Right forelimb (tissue), 1 donor: ENCODE data around the gene NMNAT2.
A peak's percentile ranks its signal among the peaks of the same experiment; 100 is the strongest.

Experiments
- DNase-seq: peaks from one replicate; pipeline ENCODE4 v3.0.0-alpha.2; 2018

Gene NMNAT2

DNA sequence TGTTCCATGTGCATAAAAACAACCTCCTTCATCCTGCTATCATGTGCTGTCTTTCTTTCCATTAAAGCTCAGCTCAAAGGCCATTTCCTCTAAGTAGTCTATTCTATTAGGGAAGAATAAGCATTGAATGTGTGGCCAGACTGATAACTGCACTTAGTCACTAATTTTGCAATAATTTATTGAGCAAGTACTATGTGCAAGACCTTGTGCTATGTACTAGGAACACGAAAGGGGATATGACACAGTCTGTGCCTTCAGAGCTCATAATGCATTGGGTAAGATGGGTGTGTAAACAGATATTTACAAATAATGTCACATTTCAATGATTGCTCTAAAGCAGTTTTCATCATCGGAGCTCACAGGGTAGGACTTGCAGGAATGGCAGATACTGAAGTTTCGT, 54.2 kb downstream of the NMNAT2 start:
- no peak for DNase-seq

DNA sequence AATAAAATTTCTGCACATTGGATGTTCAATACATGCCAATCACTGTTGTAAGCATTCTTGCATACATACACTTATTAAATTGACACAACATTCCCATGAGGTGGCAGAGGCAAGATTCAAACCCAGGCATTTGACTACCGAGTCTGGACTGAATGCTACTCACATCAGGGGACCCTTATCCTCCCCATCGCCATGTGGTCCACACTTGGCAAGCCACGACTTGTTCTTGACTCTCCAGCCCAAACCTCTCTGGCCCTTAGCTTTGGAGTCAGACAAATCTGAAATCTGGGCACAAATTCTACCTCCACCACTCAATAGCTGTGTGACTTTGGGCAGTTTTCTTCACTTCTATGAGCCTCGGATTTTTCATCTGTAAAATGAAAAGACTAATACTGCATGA, 57.1 kb downstream of the NMNAT2 start:
- DNase-seq = no peak

DNA sequence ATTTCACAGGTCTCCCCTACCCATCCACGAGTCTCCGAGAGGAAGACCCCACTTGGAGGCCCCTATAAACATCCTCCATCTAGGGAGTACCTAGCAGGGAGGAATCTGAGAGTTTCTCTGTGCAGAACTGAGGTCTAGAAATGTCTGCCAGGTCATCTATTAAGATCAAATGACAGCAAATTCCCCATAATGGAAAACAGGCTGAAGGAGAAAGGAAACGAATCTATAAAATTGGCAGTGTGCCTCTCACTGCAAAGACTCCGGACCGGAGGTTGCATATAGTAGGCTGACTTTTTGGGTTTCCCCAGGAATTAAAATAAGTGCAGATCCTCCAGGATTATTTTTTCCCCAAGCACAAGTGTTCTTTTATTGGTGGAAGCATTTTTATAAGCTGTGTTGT, 57.7 kb downstream of the NMNAT2 start:
- DNase-seq = no peak

DNA sequence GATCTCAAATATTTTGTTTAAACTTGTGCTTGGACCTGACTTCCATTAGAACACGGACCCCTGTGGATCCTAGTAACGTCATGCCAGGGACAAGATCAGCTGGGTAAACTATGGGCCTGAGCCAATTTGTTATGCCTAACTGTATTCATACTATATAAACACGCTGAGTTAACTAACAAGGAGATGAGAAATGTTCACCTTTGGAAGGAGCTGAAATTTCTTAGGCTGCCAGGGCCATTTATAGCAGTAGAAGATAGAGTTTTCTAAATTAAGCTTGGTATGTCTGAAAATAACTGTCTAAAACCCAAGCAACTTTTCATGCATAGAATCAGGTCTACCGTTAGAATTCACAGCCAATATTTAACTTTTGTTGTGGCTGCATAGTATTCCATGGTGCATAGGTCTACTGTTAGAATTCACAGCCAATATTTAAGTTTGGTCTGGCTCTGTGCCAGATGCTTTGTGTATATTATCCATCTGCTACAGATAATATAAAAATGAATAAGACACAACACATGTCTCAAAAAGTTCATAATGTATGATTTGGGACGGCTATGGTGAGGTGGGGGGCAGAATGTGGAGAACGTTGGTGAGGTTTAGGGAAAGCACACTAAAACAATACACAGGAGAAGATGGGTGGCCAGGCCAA, 61.5 kb downstream of the NMNAT2 start:
- DNase-seq = no peak

DNA sequence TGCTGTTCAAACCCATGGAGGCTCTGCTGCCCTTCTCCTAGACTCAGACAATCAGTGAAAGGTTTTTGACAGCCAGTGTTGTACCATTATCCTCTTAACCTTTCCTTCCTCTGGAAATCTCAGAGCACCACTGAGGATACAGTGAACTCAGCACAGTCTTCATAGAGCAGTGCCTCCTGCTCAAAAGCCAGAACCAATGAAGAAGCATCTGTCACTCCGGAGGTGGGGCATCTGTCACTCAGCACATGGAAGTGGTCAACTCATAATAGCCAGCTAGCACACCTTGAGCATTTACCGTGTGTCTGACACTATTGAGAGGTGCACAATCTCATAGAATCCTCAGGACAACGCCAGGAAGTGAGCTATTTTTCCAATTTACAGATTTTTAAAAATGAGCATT, 62.4 kb downstream of the NMNAT2 start:
- no peak for DNase-seq

DNA sequence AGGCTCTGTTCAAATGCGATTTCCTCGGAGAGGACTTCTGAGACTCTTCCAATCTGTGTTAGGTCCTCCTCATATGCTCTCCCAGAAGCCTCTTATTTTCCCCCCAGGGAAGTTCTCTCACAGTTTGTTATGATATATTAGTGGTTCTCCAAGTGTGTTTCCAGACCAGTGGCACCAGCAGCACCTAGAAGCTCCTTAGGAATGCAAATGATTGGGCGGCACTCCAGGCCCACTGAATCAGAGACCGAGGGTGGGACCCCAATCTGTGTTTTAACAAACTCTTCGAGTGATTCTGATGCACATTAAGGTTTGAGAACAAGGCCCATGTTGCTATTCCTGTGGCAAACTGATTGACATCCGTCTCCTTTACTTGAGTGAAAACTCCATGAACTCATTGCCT, 63.0 kb downstream of the NMNAT2 start:
- DNase-seq = no peak

DNA sequence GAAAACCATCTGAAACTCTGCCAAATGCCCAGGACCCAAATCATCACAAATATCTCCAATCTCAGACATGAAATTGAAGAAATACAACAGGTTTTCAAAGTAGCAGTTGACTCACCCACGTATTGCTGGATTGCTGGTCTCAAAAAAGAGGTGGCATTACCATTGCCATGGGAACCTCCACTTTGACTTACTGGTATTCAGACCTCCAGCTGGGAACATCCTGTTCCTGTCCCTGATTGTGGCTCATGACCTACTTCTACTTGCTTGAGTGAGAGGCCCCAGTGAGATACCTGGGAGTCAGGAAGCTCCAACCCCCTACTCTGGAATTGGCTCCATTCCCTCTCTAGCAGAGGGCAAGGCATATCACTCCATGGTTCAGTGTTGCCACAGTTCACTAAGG, 64.6 kb downstream of the NMNAT2 start:
- no peak for DNase-seq

DNA sequence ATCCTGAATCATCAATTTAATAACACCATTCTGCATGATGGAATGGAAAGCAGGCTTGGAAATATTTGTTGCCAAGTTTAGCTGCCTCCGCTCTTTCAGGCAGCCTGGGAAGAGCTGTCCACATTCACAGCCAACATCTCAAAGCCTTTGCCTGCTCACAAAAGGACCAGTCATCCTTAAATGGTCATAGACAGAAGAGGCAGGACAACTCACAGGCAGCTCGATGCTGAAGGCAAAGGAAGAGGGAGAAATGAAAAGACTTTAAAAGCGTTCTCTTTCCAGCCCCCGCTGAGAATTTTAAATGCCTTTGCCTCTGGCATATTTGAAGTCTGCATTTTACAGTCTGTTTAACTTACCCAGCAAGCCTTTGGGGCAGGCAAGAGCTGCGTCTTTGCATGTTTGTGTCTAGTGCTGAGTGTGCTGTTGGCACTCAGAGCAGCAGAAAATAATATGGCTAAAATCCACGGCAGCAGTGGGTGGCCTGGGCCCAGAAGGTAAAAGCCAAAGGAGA, 68.9 kb downstream of the NMNAT2 start:
- DNase-seq = peak; percentile 60

DNA sequence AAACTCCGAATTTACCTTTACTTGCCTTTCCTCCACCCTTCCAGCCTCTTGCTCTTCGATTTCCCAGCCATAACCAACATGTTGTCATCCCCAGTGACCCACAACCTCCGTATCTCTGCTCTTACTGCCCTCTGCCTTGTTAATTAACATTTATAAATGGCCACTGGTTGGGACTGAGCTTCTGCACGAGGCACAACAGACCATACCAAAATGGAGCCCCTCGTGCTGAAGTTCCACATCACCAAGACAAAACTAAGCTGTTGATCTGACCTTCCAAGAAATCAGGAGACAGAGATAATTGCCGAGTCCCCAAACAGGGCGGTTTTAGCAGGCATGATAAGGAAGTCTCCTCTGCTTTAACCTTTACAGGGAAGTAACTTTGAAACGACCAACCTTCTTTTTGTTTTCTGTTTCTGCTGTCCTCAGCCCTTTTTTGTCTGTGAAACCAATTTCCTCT, 71.9 kb downstream of the NMNAT2 start:
- no peak for DNase-seq

DNA sequence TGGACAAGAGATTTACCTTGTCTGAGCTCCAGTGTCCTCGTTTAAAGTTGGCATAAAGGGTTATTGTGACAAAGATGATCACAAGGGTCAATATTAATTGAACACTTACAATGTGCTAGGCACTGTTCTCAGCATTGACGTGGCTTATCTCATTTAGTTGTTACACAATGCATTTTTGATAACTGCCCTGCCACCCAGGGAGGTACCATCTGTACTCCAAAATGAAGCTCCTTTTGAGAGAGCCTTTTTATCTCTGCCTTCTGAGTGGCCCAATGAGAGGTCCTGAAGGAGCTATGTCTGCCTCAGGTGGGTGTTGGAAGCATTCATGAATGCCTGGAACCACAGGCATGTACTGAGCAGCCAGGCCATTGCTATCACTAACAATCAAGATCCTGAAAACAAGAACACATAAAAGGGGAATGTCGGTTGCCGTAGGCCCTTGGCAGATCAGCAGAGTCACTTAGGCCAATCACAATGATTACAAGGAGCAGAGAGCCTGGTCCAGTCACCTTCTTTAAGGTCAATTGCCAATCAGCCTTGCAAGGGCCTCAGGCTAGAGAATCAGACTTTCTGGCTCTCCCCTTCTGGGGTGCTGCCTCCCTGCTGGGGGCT, 78.5 kb downstream of the NMNAT2 start:
- no peak for DNase-seq

DNA sequence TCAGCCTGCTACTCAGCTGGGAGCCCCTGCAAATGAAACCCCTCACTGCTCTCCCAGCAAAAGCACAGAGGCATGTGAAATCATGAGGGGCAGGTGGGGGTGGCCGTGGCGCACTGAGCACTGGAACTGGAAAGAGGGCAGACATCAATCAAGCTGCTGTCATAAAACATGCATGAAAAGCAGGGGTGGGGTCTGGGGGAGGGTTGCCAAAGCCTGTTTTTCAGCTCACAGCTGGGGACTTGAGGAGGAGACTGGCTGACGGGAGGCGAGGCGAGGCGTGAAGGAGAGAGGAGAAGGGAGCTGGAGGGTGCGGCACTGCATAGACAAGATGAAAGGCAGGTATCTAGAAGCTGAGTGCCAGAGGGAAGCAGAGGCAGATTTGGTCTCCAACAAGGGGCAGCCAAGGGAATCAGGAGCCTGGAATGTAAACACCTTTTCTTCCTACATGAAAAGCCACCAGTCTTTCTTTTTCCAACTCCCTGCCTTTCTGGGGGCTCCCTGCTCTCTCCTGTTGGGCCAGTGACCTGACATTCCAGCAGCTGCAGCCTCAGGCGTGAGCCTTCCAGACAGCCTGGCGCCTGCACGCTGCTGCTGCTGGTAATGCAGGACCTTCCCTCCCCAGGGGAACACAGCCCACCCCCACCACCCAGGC, 87.0 kb downstream of the NMNAT2 start:
- DNase-seq = peak; percentile 70

DNA sequence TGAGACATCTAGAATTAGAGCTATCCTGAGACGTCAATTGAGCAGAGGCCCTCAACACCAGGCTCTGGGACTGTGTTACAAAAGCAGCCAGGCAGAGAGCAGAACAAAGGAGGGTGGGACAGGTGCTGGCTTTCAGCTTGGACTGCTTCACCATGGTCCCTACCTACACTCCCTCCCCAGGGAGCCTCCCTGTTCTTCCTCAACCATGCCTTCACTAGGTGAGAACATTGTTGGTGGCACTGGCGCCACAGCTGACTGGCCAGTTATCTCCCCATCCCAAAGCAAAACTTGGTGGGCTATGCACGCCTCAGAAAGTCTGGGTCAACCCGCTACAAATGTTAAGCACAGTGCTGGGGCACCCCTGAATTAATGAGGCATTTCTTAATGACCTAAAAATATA, 87.8 kb downstream of the NMNAT2 start:
- no peak for DNase-seq

DNA sequence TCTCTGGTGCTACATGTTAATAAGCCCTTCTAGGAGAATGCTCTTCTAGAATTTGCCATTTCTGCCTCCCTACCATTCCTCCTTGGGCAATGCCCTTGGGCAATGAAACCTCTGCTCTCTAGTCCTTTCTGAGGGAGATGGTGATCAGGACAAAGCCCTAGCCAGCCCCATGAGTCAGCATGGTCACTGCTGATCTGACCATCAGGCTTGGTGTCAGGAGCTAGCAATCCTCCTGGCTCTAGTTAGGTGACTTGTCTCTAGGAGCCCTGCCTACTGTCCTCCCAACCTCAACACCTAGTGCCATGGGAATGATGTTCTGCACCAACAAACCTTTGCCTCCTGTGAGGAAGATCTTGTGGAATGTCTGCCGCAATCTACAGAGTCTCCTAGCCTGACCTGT, 89.8 kb downstream of the NMNAT2 start:
- no peak for DNase-seq

DNA sequence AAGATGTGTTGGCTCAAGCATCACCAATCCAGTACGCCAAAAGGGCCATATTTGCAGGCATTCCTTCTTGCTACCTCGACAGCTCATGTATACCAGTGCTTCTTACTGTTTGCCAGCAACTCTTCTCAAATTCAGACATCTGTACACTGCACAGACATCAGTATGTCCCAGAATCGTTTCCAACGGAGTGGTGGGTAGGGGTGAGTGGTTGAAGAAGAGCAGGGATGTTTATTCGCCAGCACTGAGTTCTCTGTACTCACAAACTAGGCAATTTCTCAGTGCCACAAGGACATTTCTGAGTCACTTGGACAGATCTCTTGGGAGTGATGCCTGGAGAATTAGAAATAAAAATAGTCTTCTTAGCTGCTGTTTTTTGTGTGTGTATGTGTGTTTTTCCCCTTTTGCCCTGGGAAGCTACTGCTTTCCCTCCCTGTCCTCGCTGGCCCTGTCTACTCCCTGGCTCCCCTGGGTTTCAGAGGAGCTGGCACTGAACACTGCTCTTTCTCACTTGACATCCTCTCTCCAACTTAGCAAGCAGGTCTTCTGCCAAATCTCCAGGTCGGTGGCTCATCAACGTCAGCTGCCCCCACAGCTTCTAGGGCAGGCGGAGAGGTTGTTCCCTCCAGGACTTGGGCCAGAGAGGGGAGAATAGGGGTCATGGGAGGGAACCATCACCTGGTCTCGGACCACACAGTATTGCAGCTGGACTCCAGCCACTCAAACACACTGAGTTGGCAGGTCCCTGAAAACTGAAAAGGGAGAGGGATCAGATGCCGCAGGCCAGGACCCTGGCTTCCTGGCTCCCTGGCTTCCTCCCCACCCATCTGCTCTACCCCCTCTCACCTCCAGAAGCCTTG, 90.5 kb downstream of the NMNAT2 start:
- no peak for DNase-seq

DNA sequence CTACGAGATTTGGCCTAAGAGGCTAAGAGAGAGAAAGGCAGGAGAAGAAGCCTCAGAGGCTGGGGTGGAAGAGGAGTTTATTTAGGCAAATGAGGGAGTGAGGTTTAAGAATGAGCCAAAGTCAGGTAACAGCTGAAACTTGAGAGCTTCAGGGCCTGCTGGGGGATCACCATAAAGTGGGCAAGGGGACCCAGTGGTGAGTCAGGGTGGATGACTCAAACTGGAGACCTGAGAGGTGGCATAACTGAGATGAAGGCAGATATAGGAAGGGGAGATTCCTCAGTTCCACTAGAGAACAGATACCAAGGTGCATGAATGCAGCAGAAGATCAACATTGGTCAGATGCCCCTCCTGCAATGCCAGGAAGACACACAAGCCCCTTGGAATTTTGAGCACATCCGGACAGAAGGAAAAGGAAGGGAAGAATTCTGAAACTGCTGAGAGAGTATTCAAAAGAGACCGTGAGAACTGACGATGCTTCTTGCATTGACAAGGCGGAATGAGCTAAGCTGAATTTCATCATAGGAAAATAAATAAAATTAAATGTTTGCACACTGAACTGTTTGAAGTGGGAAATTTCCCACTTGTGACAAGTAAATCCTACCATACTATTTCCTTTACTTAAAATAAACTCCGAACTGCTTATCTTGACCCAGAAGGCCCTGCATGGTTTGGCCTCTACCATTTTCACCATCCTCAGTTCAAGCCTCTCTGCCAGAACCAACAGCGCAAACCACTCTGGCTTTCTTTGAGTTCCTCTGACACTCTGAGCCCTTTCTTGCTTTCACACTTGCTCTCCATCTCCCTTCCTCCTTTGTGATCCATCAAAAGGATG, 94.1 kb downstream of the NMNAT2 start:
- no peak for DNase-seq

DNA sequence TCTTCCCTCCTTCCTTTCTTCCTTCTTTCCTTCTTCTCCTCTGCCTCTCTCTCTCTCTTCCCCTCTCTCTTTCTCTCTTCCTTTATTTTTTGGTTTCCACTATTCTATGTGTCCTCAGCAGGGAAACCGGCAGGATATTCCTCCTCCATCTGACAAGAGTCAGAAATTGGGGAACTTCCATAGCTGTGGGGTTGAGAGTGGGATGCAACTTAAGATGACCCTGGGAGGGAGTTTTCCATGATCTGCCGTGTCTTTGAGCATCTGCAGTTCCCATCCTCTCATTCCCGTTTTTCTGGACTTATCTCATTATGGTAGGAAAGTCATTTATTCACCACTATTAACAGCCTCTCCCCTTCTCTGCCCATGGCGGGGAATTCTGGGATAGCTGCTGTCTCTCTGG, 98.6 kb downstream of the NMNAT2 start:
- DNase-seq = no peak

DNA sequence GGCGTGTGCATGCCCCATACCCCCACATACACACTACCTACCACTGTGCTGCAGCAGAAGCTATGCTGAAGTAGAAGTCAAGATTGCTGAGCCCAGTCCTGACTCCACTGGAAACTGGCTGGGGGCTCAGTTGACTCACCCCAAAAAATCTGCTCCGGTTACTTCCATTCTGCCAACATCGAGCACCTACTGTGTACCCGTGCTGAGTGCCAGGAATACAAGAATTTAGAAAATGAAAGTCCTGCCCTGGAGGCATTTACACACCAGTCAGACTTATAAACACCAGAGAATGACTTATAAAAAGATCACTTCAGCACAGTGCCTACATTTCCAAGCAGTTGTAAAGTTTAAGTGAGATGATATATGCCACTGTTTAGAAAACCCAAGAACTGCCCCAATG, 99.1 kb downstream of the NMNAT2 start:
- DNase-seq = no peak

DNA sequence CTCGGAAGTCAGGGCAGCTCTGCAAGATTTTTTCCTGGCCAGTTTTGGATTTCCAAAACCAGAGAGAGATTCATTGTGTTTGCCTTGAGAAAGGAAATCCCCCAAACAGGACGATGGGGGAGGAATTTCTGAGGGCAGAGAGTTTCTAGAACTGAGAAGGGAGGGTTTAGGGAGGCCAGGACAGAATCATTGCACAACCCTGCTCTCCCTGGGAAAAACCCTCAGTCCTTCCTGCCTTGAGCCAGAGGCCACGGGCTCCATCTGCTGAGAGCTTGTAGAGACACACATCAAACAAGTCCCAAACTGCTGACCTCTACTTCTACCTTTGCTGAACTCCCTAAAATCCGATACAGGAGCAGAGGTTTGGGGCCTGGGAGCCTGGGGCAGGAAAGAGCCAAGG, 99.7 kb downstream of the NMNAT2 start:
- DNase-seq = peak; percentile 71

DNA sequence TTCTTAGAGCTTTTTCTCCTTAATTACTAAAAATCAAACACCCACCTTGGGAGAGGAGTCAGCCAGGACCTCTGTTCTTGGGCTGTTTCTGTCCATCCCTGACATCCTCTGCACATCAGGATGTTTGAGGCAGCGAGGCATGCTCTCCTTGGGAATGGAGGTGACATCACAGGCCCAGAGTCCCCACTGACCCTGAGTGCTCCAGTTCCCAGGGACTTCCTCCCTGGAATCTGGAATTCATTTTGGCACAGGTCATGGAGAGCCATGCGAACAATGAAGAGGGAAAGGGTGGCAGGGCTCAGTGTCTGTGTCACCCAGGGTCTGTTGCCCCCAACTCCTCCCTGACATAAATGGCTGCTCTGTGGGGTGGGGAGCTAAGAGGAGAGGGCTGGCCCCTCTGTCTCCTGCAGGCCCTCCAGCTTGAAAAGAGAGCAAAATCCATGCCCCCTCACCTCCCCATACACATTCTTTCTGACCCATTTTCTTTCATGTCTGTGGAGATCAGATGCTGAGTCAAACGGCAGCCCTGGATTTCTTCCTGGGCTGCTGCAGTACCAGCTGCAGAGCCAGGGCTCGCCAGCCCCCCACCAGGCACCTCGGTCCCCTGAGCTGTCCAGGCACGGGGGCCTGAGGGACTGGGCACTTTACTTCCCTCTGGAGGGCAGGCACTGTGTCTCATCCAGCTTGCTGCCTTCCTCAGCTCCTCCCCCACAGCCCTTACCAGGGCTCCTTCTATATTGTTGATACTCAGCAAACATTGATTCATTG, 102.0 kb downstream of the NMNAT2 start:
- no peak for DNase-seq

DNA sequence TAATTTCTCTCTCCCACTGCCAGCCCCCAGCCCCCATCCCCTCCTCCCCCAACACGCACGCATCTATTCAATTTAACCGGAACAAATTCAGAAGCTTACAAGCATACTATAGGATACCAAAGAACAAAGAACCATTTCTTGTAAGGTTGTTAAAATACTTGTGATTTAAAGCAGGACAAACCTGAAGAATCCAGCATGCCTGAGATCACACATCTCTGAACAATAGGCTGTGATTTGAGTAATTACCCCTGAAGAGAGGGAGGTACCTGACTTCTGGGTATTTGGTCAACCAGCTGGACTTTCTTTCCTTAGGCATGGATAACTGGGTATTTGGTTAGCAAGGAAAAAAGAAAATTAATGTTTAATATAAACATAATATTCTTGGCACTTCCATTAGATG, 105.1 kb downstream of the NMNAT2 start:
- DNase-seq = no peak

DNA sequence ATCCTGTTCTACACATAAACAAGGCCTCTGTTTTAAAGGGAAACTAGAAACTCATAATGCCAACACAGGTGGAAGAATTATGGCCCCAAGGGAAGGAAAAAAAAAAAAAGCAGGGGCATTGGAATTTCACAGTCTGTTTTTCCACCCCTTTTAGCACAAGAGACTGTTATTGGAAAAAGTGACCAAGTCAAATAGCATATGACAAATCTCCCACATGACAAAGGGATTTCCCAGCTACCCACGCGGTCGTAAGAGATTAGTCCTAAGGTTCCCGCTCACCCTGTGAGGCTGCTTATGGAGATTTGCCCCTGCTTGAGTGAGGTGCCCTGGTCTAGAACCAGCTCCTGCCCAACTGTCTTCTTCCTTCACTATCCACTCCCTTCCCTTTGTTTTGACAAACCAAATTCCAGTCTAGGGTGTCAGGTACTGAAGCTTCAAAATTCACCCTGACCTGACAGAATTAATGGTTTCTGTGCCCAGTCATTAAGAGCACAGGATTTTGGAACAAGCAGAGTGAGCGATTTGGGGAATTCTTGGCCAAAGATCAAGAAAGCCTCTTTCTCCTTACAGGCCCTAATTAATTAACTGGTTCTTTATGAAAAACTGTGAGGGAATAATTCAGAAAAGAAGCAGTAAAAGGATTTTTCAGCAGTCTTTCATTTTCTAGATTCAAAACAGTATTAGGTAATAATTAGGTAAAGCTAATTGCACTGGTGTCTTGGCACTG, 107.3 kb downstream of the NMNAT2 start:
- no peak for DNase-seq
